AG04449 (cell line): Measurements from ENCODE around the gene CDCA5.
A peak's percentile ranks its signal among the peaks of the same experiment; 100 is the strongest.

Source experiments
- CTCF ChIA-PET: fragments of 350-600 bp; formaldehyde crosslinking; extraction: SDS; loops from one replicate; lab custom pipeline; 2021; ENCODE audit warnings: antibody characterized with exemption; lab: Yijun Ruan, JAX
- POLR2A ChIA-PET: fragments of 400-600, 350-600 bp; formaldehyde crosslinking; extraction: SDS; loops from one replicate; lab custom pipeline; 2020; ENCODE audit warnings: antibody characterized with exemption, inconsistent platforms; lab: Yijun Ruan, JAX
- DNase-seq: peaks from one replicate; pipeline ENCODE4 v3.0.0-alpha.2; 2010; ENCODE audit warnings: low read depth, low spot score
- H3K4me3 ChIP-seq: 2 replicates; pipeline ENCODE4 v1.5.1; 2011; ENCODE audit warnings: low read depth, mild to moderate bottlenecking, control low read depth, low read length
- TF ChIP-seq, protein P1 (sequence below): IDR thresholded peaks from one replicate; pipeline ENCODE4 v1.5.1; 2011; ENCODE audit warnings: mild to moderate bottlenecking, moderate library complexity, low read length, control low read depth, inconsistent platforms; ENCODE audit not compliant: insufficient read depth; ENCODE audit errors: missing control alignments

CDCA5 gene

DNA sequence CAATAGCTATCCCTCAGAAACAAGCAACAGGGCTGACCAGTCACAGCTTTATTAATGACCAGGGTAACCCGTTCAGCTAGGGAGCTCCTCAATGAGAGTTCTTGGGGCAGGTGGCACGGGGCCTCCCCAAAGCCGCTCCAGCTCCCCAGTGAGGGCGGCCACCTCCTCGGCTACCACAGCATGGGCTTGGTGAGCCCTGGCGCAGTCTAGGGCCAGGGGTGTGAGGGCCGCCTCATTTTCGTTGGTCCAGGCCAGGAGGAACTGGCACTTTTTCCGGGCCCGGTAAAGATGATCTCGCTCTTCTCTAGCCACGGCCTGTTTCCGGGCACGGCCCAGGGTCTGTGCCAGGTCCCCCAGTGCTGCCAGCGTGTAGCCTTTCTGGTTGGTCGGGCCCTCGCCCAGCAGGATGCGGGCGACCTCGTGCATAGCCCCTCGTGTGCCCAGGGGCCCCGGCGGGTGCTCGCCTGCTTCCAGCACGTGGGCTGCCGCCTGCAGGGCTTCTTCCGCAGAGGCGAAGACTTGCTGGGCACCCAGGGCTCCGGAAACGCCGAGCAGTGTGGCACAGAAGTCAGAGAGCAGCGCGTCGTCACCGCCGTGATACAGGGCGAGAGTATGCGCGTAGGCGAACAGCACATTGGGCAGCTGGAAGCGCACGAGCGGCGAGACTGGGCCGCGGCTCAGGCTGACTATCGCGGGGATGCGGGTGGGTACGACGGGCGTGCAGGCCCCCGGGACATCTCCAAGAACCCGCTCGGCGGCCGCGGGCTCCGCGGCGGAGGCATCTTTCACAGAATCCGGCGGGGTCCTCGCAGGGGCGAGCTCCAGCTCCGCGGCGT lies 32.7 kb upstream of the CDCA5 start:
- DNase-seq, result no peak
- ChIA-PET CTCF (interaction anchor here (0.8 to 7.1 kb wide), 17 partner anchors 6 to 329 kb away, joined by 3 to 72 read pairs (median 5); partner anchors contain the start of genes ARL2, CAPN1, CDC42BPG and TM7SF2), POLR2A (interaction anchor here (0.6 to 1.9 kb wide), 4 partner anchors 14 to 151 kb away, joined by 3 to 7 read pairs (median 3); partner anchors contain the start of gene SYVN1)

GRCh38 chr11:65115361-65116082 lies 31.7 kb upstream of the CDCA5 start:
- POLR2A ChIA-PET, result interaction anchor here (0.6 to 1.2 kb wide), 2 partner anchors 20 to 21 kb away, joined by 3 read pairs; no protein-coding TSS in a partner anchor
- no peak for DNase-seq
- no peak overlapping the region for H3K4me3 ChIP-seq
- CTCF ChIA-PET, result interaction anchor here (0.8 to 7.1 kb wide), 6 partner anchors 12 to 102 kb away, joined by 3 to 70 read pairs (median 6); partner anchors contain the start of genes ARL2 and VPS51
- TF ChIP-seq, protein P1, sequence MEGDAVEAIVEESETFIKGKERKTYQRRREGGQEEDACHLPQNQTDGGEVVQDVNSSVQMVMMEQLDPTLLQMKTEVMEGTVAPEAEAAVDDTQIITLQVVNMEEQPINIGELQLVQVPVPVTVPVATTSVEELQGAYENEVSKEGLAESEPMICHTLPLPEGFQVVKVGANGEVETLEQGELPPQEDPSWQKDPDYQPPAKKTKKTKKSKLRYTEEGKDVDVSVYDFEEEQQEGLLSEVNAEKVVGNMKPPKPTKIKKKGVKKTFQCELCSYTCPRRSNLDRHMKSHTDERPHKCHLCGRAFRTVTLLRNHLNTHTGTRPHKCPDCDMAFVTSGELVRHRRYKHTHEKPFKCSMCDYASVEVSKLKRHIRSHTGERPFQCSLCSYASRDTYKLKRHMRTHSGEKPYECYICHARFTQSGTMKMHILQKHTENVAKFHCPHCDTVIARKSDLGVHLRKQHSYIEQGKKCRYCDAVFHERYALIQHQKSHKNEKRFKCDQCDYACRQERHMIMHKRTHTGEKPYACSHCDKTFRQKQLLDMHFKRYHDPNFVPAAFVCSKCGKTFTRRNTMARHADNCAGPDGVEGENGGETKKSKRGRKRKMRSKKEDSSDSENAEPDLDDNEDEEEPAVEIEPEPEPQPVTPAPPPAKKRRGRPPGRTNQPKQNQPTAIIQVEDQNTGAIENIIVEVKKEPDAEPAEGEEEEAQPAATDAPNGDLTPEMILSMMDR, result no peak

More for the DNA sequence above, 32.7 kb upstream of the CDCA5 start:
- TF ChIP-seq, protein P1, result no peak
- peak overlapping the region; percentile 94 for H3K4me3 ChIP-seq

- no peak overlapping the region for H3K4me3 ChIP-seq
- no peak for DNase-seq
- POLR2A ChIA-PET, result no interaction called here
- TF ChIP-seq, protein P1, result no peak
- CTCF ChIA-PET, result interaction anchor here (1.1 to 5.6 kb wide), 5 partner anchors 9 to 24 kb away, joined by 3 to 51 read pairs (median 3); no protein-coding TSS in a partner anchor
These were observed 30.8 kb upstream of the CDCA5 start for GRCh38 chr11:65114538-65115171.

- H3K4me3 ChIP-seq, result no peak overlapping the region
- DNase-seq, result no peak
- TF ChIP-seq, protein P1, result no peak
- ChIA-PET POLR2A (interaction anchor here (0.6 kb wide), 1 partner anchor 285 kb away, joined by 3 read pairs; no protein-coding TSS in a partner anchor), CTCF (interaction anchor here (1.1 to 7.0 kb wide), 12 partner anchors 6 to 310 kb away, joined by 3 to 169 read pairs (median 4); partner anchors contain the start of genes ARL2, FAU, MRPL49 and VPS51)
These were observed 30.0 kb upstream of the CDCA5 start for GRCh38 chr11:65113839-65114238.

- ChIA-PET POLR2A (interaction anchor here (0.6 kb wide), 1 partner anchor 309 kb away, joined by 3 read pairs; the partner anchor contains the start of gene NEAT1), CTCF (interaction anchor here (0.7 to 7.0 kb wide), 19 partner anchors 7 to 310 kb away, joined by 3 to 169 read pairs (median 5); partner anchors contain the start of genes ARL2, BATF2, CDC42BPG and FAU)
- peak overlapping the region; percentile 54; the same call in 1 of the 2 replicates for H3K4me3 ChIP-seq
- DNase-seq, result no peak
- TF ChIP-seq, protein P1, result no peak
These were observed 29.5 kb upstream of the CDCA5 start for GRCh38 chr11:65113361-65113756.
